ENCODE data around the gene IL3RA.

IL3RA gene

DNA sequence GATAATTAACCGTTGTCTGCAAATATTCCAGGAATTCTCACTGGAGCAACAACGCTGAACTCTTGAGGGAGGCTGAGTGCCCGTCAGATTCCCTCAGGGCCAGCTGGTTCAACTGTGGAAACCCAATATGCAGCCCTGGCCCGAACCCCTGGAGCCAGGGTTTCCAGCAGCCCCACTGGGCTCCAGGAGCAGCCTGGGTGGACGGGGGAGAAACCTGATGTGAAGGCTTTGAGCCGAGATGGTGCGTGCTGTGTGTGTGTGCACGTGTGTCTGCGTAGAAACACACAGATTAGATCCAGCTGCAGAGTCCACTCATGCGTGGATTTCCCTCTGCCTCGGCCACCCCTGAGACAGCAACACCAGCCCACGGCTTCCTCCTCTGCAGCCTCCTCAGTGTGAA is 74.7 kb downstream of the IL3RA start:
- Histone ChIP-seq H3K9me3 (ENCODE audit: low read length) (no peaks in the 10 kb centered on the region), H3K9ac (ENCODE audit: low read length) (no peak overlapping the region), H3K4me3 (ENCODE audit: low read depth in 1 of 2, low read length in 2 of 2) (no peak overlapping the region), H3K36me3 (ENCODE audit: insufficient read depth, low read length) (peaks cover 26% of the 10 kb centered on the region), H3K27me3 (ENCODE audit: control insufficient read depth in 1 of 2, insufficient read depth in 2 of 2, low read length in 2 of 2) (no peaks in the 10 kb centered on the region), H3K4me1 (ENCODE audit: insufficient read depth, low read length) (no peaks in the 10 kb centered on the region), H3K27ac (ENCODE audit: low read depth, low read length) (no peak overlapping the region)

- H3K4me1 ChIP-seq (ENCODE audit: insufficient read depth, low read length), result no peaks in the 10 kb centered on the region
- H3K9me3 ChIP-seq (ENCODE audit: low read length), result no peaks in the 10 kb centered on the region
- H3K27ac ChIP-seq (ENCODE audit: low read depth, low read length), result no peak overlapping the region
- no peak overlapping the region for H3K4me3 ChIP-seq (ENCODE audit: low read depth in 1 of 2, low read length in 2 of 2)
- peaks cover 20% of the 10 kb centered on the region for H3K36me3 ChIP-seq (ENCODE audit: insufficient read depth, low read length)
- H3K27me3 ChIP-seq (ENCODE audit: control insufficient read depth in 1 of 2, insufficient read depth in 2 of 2, low read length in 2 of 2), result no peaks in the 10 kb centered on the region
- no peak overlapping the region for H3K9ac ChIP-seq (ENCODE audit: low read length)
These were observed 76.1 kb downstream of the IL3RA start for GRCh38 chrX:1412551-1413161.

- Histone ChIP-seq H3K27me3 (ENCODE audit: control insufficient read depth in 1 of 2, insufficient read depth in 2 of 2, low read length in 2 of 2) (no peaks in the 10 kb centered on the region), H3K9me3 (ENCODE audit: low read length) (peaks cover 4% of the 10 kb centered on the region), H3K4me1 (ENCODE audit: insufficient read depth, low read length) (no peaks in the 10 kb centered on the region), H3K27ac (ENCODE audit: low read depth, low read length) (no peak overlapping the region), H3K4me3 (ENCODE audit: low read depth in 1 of 2, low read length in 2 of 2) (no peak overlapping the region), H3K9ac (ENCODE audit: low read length) (no peak overlapping the region), H3K36me3 (ENCODE audit: insufficient read depth, low read length) (peaks cover 39% of the 10 kb centered on the region)
These were observed 79.8 kb downstream of the IL3RA start for GRCh38 chrX:1416327-1416784.

DNA sequence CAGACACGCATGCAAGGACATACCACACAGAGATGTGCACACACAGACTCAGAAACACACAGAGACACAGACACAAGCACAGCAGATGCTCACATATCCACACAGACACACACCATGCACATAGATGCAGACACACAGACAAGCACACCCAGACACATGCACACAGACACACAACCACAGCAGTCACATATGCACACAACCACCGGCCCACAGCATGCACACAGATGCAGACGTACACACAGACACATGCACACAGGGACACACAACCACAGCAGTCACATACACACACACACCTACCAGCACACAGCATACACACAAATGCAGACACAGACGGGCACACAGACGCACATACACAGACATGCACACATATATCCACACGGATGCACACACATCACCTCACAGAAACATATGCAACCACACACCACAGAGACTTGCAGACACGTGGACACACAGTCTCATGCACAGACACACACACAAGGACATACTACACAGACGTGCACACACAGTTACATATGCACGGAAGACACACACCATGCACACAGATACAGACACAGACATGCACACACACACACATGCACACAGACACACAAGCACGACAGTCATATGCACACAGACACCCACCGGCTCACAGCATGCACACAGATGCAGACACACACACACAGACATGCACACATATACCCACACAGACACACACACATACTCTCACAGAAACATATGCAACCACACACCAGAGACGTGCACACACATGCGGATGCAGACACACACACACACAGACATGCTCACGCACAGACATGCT is 80.6 kb downstream of the IL3RA start:
- Histone ChIP-seq H3K4me1 (ENCODE audit: insufficient read depth, low read length) (no peaks in the 10 kb centered on the region), H3K27ac (ENCODE audit: low read depth, low read length) (no peak overlapping the region), H3K9ac (ENCODE audit: low read length) (no peak overlapping the region), H3K36me3 (ENCODE audit: insufficient read depth, low read length) (peaks cover 47% of the 10 kb centered on the region), H3K9me3 (ENCODE audit: low read length) (peaks cover 4% of the 10 kb centered on the region), H3K27me3 (ENCODE audit: control insufficient read depth in 1 of 2, insufficient read depth in 2 of 2, low read length in 2 of 2) (no peaks in the 10 kb centered on the region), H3K4me3 (ENCODE audit: low read depth in 1 of 2, low read length in 2 of 2) (no peak overlapping the region)

DNA sequence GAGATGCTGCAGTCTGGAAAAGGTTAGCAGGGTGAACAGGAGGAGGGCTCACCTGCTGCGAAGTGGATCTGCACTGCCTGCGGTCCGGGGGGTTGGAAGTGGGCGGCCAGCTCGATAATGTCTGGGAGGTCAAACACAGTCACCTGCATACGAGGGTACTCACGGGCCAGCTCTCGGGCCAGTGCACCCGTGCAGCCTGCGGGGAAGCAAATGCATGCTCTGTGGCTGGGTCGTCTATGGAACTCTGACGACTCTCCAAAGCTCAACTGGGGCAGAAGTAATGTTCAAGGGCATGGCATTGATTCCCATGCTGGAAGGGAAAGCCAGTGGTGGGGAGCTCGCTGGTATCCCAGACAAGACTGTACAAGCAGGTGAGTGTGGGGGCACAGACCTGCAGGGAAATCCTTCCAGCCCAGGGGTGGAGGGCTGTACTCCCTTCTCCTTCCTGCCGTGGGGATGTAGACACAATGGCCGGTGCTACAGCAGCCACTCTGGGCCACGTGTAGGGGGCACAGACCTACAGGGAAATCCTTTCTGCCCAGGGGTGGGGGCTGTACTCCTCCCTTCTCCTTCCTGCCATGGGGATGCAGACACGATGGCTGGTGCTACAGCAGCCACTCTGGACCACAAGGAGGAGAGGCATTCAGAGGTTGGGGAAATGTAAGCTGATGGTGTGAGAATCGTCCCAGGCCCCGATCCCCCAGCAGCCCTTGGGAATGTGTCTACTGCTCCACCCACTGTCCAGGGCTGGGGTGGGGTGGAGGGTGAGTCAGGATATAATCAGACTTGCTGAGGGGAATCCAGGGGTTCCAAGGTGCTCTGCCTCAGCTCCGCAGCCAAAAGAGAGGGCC is 81.6 kb downstream of the IL3RA start:
- H3K9me3 ChIP-seq (ENCODE audit: low read length), result peaks cover 9% of the 10 kb centered on the region
- H3K36me3 ChIP-seq (ENCODE audit: insufficient read depth, low read length), result peaks cover 53% of the 10 kb centered on the region
- no peak overlapping the region for H3K9ac ChIP-seq (ENCODE audit: low read length)
- H3K4me1 ChIP-seq (ENCODE audit: insufficient read depth, low read length), result no peaks in the 10 kb centered on the region
- no peaks in the 10 kb centered on the region for H3K27me3 ChIP-seq (ENCODE audit: control insufficient read depth in 1 of 2, insufficient read depth in 2 of 2, low read length in 2 of 2)
- H3K4me3 ChIP-seq (ENCODE audit: low read depth in 1 of 2, low read length in 2 of 2), result no peak overlapping the region
- no peak overlapping the region for H3K27ac ChIP-seq (ENCODE audit: low read depth, low read length)

DNA sequence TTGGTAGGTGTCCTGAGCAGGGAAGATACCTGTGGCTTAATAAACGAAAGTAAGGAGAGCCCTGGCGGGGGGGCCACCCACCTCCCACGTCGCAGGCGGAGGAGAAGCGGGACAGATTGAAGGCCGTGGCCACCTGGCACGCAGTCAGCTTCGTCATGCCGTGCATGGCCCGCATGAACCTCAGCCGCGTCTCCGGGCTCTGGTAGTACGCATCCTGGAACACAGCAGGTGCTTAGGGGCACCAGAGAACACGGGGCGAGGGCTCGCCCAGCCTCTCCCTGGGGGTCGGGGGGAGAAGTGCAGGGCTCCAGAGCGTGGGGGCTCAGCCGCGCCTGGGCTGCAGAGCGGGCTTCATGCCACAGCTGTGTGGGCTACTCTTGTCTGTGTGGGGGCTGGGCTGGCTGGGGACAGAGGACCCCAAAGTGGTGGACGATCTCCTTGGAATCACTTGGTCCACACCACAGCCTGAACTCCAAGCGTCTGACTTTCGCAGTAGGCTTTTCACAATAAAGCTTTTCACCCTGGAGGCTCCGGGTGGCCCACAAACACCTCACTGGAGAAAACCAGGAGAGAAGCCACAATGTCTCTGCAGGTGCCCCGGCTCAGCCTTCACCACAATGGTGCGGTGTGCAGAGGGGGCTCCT is 82.4 kb downstream of the IL3RA start:
- Histone ChIP-seq H3K9me3 (ENCODE audit: low read length) (peaks cover 9% of the 10 kb centered on the region), H3K4me1 (ENCODE audit: insufficient read depth, low read length) (no peaks in the 10 kb centered on the region), H3K9ac (ENCODE audit: low read length) (no peak overlapping the region), H3K4me3 (ENCODE audit: low read depth in 1 of 2, low read length in 2 of 2) (no peak overlapping the region), H3K27ac (ENCODE audit: low read depth, low read length) (no peak overlapping the region), H3K36me3 (ENCODE audit: insufficient read depth, low read length) (peaks cover 49% of the 10 kb centered on the region), H3K27me3 (ENCODE audit: control insufficient read depth in 1 of 2, insufficient read depth in 2 of 2, low read length in 2 of 2) (no peaks in the 10 kb centered on the region)

DNA sequence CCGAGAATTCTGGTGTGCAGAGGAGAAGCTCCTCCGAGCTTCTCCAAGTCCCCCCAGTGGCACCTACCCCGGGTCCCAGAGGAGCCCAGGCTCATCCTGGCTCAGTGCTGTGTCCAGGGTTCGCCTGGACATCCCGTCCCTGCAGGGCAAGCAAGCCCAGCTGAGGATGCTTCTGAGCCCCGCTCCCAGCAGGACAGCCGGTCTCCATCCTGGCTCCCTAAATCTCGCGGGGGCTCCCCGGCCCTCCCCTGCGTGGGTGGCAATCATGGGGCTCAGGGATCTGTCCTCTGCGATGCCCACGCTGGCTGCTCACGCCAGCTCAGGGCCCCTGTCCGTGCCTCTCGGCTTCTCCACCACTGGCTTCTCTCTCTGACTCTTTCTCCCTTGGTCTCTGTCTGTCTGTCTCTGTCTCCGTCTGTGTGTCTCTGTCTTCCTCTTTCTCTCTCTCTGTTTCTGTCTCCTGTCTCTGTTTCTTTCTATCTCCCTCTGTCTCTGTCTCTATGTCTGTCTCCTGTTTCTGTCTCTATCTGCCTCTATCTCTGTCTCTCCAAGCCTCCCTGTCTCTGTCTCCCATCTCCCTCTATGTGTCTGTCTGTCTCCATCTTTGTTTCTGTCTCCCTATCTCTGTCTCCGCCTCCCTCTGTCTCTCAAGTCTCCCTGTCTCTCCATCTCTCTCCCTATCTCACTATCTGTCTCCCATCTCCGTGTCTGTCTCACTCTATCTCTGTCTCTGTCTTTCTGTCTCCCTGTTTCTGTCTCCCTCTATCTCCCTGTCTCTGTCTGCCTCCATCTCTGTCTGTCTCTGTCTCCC is 83.2 kb downstream of the IL3RA start:
- no peak overlapping the region for H3K27ac ChIP-seq (ENCODE audit: low read depth, low read length)
- no peaks in the 10 kb centered on the region for H3K27me3 ChIP-seq (ENCODE audit: control insufficient read depth in 1 of 2, insufficient read depth in 2 of 2, low read length in 2 of 2)
- no peak overlapping the region for H3K4me3 ChIP-seq (ENCODE audit: low read depth in 1 of 2, low read length in 2 of 2)
- H3K9ac ChIP-seq (ENCODE audit: low read length), result no peak overlapping the region
- H3K9me3 ChIP-seq (ENCODE audit: low read length), result peaks cover 9% of the 10 kb centered on the region
- H3K4me1 ChIP-seq (ENCODE audit: insufficient read depth, low read length), result no peaks in the 10 kb centered on the region
- H3K36me3 ChIP-seq (ENCODE audit: insufficient read depth, low read length), result peaks cover 47% of the 10 kb centered on the region

GRCh38 chrX:1420371-1420770 is 83.8 kb downstream of the IL3RA start:
- Histone ChIP-seq H3K4me1 (ENCODE audit: insufficient read depth, low read length) (no peaks in the 10 kb centered on the region), H3K9me3 (ENCODE audit: low read length) (peaks cover 9% of the 10 kb centered on the region), H3K27me3 (ENCODE audit: control insufficient read depth in 1 of 2, insufficient read depth in 2 of 2, low read length in 2 of 2) (no peaks in the 10 kb centered on the region), H3K4me3 (ENCODE audit: low read depth in 1 of 2, low read length in 2 of 2) (no peak overlapping the region), H3K9ac (ENCODE audit: low read length) (no peak overlapping the region), H3K27ac (ENCODE audit: low read depth, low read length) (no peak overlapping the region), H3K36me3 (ENCODE audit: insufficient read depth, low read length) (peaks cover 50% of the 10 kb centered on the region)

GRCh38 chrX:1421433-1422134 is 85.0 kb downstream of the IL3RA start:
- Histone ChIP-seq H3K4me3 (ENCODE audit: low read depth in 1 of 2, low read length in 2 of 2) (no peak overlapping the region), H3K4me1 (ENCODE audit: insufficient read depth, low read length) (no peaks in the 10 kb centered on the region), H3K27ac (ENCODE audit: low read depth, low read length) (no peak overlapping the region), H3K27me3 (ENCODE audit: control insufficient read depth in 1 of 2, insufficient read depth in 2 of 2, low read length in 2 of 2) (no peaks in the 10 kb centered on the region), H3K9ac (ENCODE audit: low read length) (no peak overlapping the region), H3K36me3 (ENCODE audit: insufficient read depth, low read length) (peaks cover 48% of the 10 kb centered on the region), H3K9me3 (ENCODE audit: low read length) (peaks cover 9% of the 10 kb centered on the region)

- Histone ChIP-seq H3K27me3 (ENCODE audit: control insufficient read depth in 1 of 2, insufficient read depth in 2 of 2, low read length in 2 of 2) (no peaks in the 10 kb centered on the region), H3K9ac (ENCODE audit: low read length) (no peak overlapping the region), H3K4me1 (ENCODE audit: insufficient read depth, low read length) (no peaks in the 10 kb centered on the region), H3K27ac (ENCODE audit: low read depth, low read length) (no peak overlapping the region), H3K4me3 (ENCODE audit: low read depth in 1 of 2, low read length in 2 of 2) (no peak overlapping the region), H3K36me3 (ENCODE audit: insufficient read depth, low read length) (peaks cover 50% of the 10 kb centered on the region), H3K9me3 (ENCODE audit: low read length) (peaks cover 9% of the 10 kb centered on the region)
These were observed 85.5 kb downstream of the IL3RA start for GRCh38 chrX:1422135-1422465.

All from muscle layer of colon (tissue), 2 donors.